Stimulated activated CD4-positive, alpha-beta T cell treated with anti-CD3 and anti-CD28 coated beads, TNF-alpha, amount 100 ng/mL, for 1 hour (primary cell): Measurements from ENCODE around the gene TRIM49.
"Not testable (repeated sequence)": the region's sequence is repeated elsewhere in the genome, so short reads cannot be mapped to it uniquely, and the experiment has no call there.

Experiments
- DNase-seq, 3 donors: peaks; one replicate each; pipeline ENCODE4 v3.0.0-alpha.2; 2020; ENCODE audit warnings: low read depth in 3 of 3, low spot score in 1 of 3

TRIM49 gene, protein sequence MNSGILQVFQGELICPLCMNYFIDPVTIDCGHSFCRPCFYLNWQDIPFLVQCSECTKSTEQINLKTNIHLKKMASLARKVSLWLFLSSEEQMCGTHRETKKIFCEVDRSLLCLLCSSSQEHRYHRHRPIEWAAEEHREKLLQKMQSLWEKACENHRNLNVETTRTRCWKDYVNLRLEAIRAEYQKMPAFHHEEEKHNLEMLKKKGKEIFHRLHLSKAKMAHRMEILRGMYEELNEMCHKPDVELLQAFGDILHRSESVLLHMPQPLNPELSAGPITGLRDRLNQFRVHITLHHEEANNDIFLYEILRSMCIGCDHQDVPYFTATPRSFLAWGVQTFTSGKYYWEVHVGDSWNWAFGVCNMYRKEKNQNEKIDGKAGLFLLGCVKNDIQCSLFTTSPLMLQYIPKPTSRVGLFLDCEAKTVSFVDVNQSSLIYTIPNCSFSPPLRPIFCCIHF

GRCh38 chr11:89808475-89808874 lies at the start of gene TRIM49:
Gene TRIM49 (minus strand): TSS chr11:89808575. CDS start chr11:89804469, 4,106 bp downstream.
- not testable (repeated sequence) for DNase-seq

GRCh38 chr11:89826694-89827093 lies 18.3 kb upstream of the TRIM49 start:
- DNase-seq, result not testable (repeated sequence)

- DNase-seq, result not testable (repeated sequence)
Observed at GRCh38 chr11:89820008-89820407, 11.6 kb upstream of the TRIM49 start.

GRCh38 chr11:89813535-89813934 lies 5.2 kb upstream of the TRIM49 start:
- not testable (repeated sequence) for DNase-seq

- DNase-seq, result not testable (repeated sequence)
Observed at GRCh38 chr11:89787506-89788063, 20.8 kb downstream of the TRIM49 start.

- DNase-seq, result not testable (repeated sequence)
Observed at GRCh38 chr11:89785726-89786125, 22.6 kb downstream of the TRIM49 start.

DNA sequence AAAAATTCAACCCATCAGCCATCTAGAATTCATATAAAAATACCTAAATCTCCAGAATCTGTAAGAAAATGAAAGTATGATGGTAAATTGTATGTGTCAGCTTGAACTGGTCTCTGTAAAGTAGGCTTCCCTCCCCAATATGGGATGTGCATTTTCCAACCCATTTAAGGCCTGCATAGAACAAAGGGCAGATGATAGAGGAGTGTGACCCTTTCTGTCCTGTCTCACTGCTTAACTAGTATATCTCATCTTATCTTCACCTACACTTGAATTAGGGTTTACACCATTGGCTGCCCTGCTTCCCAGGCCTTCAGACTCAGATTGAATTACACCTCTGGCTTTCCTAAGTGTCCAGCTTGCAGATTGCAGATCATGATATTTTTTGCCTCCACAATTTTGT lies 57.6 kb downstream of the TRIM49 start:
- not testable (repeated sequence) for DNase-seq
